K562 (cell line): Measurements from ENCODE around the gene MATK. TPM values are rescaled to one million over a fixed set of nuclear protein-coding genes. Genes with fewer than 3 reads are reported as not detected.

Source experiments
- CBFB ChIP-seq: sonication (generic); formaldehyde crosslinking; IDR thresholded peaks from 2 replicates; pipeline ENCODE4 v1.4.0; 2020; ENCODE audit warnings: mild to moderate bottlenecking, missing genetic modification reagents
- EP300 ChIP-seq: IDR thresholded peaks from 2 replicates; pipeline ENCODE4 v1.6.1; 2012; ENCODE audit warnings: low read length, improper control_type of control experiment
- KLF10 ChIP-seq: fragments of 250-450 bp; sonication (Bioruptor Pico); IDR thresholded peaks from 2 replicates; pipeline ENCODE4 v1.6.1; 2021; ENCODE audit warnings: matching md5 sums
- POU5F1 ChIP-seq: fragments of 150-350 bp; IDR thresholded peaks from 2 replicates; pipeline ENCODE4 v1.6.1; 2014; ENCODE audit warnings: borderline replicate concordance, low read length, low read depth, mild to moderate bottlenecking; ENCODE audit not compliant: partially characterized antibody
- RFX5 ChIP-seq: IDR thresholded peaks from 2 replicates; pipeline ENCODE4 v1.6.1; 2011; ENCODE audit warnings: low read depth, mild to moderate bottlenecking, improper control_type of control experiment, low read length
- RUNX1 ChIP-seq: sonication (generic); IDR thresholded peaks from 2 replicates; pipeline ENCODE4 v1.6.1; 2016; ENCODE audit warnings: antibody characterized with exemption, low read depth
- SIN3B ChIP-seq: fragments of 450-650 bp; IDR thresholded peaks from 2 replicates; pipeline ENCODE4 v1.6.1; 2017; ENCODE audit warnings: low read depth, mild to moderate bottlenecking, moderate library complexity
- SMAD4 ChIP-seq: fragments of 250-450 bp; sonication (Bioruptor Pico); conservative IDR thresholded peaks from 2 replicates; pipeline ENCODE4 v1.8.0; 2021; ENCODE audit warnings: inconsistent platforms, mild to moderate bottlenecking, moderate library complexity
- ZNF583 ChIP-seq: fragments of 250-450 bp; sonication (Bioruptor Pico); IDR thresholded peaks from 2 replicates; pipeline ENCODE4 v1.4.0; 2020
- ZNF584 ChIP-seq: fragments of 200-800 bp; sonication (Bioruptor generic); IDR thresholded peaks from 2 replicates; pipeline ENCODE4 v1.6.1; 2016; ENCODE audit warnings: low read depth, mild to moderate bottlenecking, missing genetic modification characterization, missing compliant biosample characterization
- polyA plus RNA-seq, 8 experiments: library from polyadenylated mRNA; depleted of rRNA in 4 of 8; stranded (reverse) in 5 of 8; unstranded in 3 of 8; fragments of >200 nt; fragmentation: Nextera tagmentation in 2 of 8; fragmentation: Illumina TruSeq in 1 of 8; extraction: Ambion mirVana in 2 of 8; extraction: Trizol in 1 of 8; gene quantifications; 2 replicates each; pipeline versions ENCODE4 v1.2.1 to v1.2.3, GENCODE V29; 2011 to 2014; ENCODE audit warnings: inconsistent platforms in 1 of 8, missing spikeins in 1 of 8
- total RNA-seq, 7 experiments: library from RNA; depleted of rRNA in 6 of 7; stranded (reverse); fragments of >200 nt in 6 of 7; fragmentation: Illumina TruSeq in 2 of 7; extraction: Trizol in 2 of 7; gene quantifications; 2 replicates each; pipeline versions ENCODE4 v1.2.1 to v1.2.3, GENCODE V29; 2011 to 2021; ENCODE audit warnings: low replicate concordance in 1 of 7
- TF ChIP-seq, protein P1 (sequence below): fragments of 450-650 bp; IDR thresholded peaks from 2 replicates; pipeline ENCODE4 v1.7.1; 2018; ENCODE audit warnings: mild to moderate bottlenecking, low read depth; ENCODE audit not compliant: partially characterized antibody
- TF ChIP-seq, protein P2 (sequence below): fragments of 250-450 bp; sonication (Bioruptor Pico); IDR thresholded peaks from 2 replicates; pipeline ENCODE4 v1.9.0; 2021; ENCODE audit warnings: mild to moderate bottlenecking, inconsistent platforms
- TF ChIP-seq, protein P3 (sequence below): IDR thresholded peaks from 2 replicates; pipeline ENCODE4 v1.6.1; 2012; ENCODE audit warnings: low read depth, low read length, improper control_type of control experiment, borderline replicate concordance
- TF ChIP-seq, protein P4 (sequence below), 2 experiments: fragments of 450-650 bp; IDR thresholded peaks; 2 replicates each; pipeline ENCODE4 v1.6.1; 2016
- TF ChIP-seq, protein P5 (sequence below): sonication (generic); formaldehyde crosslinking; IDR thresholded peaks from 2 replicates; pipeline ENCODE4 v1.8.1; 2023; ENCODE audit warnings: mild to moderate bottlenecking, missing genetic modification reagents, moderate library complexity

Gene MATK
- total and polyA plus RNA-seq, 9 of the 15 experiments (the other 6 are each of a cell fraction or from before 2014, with no cell fraction given) = 0.08 to 41.5 (median 21.4) TPM

DNA sequence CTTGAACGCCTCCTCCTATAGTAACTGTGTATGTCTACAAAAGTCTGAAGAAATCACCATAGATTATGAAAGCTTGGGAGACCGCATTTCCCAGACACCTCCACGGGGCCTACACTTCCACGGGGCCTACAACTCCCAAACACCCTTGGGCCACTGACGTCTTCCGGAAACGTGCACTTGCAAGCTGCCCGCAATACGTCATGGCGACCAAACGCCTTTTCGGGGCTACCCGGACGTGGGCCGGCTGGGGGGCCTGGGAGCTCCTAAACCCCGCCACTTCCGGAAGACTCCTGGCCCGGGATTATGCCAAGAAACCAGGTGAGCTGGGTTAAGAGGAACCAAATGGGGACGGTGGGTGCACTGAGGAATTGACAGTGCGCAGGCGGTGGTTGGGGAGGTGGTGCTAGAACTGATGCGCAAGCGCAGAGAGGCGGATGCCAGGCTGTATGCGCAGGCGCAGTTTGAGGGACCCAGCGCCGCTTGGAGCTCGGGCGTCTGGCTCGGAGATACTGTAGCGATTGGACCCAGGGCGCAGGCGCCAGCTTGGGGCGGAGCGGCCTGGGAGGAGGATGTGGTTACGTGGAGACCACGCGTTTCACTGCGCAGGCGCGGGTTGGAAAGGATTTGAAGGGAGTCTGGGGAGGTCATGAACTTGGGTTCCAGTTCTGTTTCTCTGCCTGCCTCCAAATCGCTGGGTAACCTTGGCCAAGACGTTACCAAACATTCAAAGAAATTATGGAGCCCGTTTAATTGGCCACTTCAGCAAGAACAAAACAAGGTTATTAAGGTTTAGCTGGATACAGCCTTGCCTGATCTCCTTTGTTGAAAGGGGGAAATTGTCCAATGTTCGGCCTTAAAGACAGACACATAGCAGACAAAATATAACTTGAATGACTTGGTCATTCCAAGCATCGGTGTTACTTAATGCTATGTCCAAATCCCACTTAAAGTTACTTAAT lies 23.4 kb downstream of the MATK start, which contains the start of gene MRPL54 (continued):
- TF ChIP-seq, protein P1, sequence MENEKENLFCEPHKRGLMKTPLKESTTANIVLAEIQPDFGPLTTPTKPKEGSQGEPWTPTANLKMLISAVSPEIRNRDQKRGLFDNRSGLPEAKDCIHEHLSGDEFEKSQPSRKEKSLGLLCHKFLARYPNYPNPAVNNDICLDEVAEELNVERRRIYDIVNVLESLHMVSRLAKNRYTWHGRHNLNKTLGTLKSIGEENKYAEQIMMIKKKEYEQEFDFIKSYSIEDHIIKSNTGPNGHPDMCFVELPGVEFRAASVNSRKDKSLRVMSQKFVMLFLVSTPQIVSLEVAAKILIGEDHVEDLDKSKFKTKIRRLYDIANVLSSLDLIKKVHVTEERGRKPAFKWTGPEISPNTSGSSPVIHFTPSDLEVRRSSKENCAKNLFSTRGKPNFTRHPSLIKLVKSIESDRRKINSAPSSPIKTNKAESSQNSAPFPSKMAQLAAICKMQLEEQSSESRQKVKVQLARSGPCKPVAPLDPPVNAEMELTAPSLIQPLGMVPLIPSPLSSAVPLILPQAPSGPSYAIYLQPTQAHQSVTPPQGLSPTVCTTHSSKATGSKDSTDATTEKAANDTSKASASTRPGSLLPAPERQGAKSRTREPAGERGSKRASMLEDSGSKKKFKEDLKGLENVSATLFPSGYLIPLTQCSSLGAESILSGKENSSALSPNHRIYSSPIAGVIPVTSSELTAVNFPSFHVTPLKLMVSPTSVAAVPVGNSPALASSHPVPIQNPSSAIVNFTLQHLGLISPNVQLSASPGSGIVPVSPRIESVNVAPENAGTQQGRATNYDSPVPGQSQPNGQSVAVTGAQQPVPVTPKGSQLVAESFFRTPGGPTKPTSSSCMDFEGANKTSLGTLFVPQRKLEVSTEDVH = peak; percentile 83
- TF ChIP-seq ZNF583 (CRISPR knock-in tag) (no peak), RFX5 (no peak; the same call in 1 of the 2 replicates), SIN3B (peak; percentile 64; the same call in 1 of the 2 replicates), SMAD4 (CRISPR knock-in tag) (no peak; the same call in 1 of the 2 replicates), ZNF584 (no peak), RUNX1 (0 out of 2 replicates have a peak, but pooled peaks have one; percentile 10), CBFB (CRISPR knock-in tag) (peak; percentile 83; the same call in 1 of the 2 replicates), POU5F1 (peak; percentile 68), EP300 (peak; percentile 33), KLF10 (CRISPR knock-in tag) (no peak)
- TF ChIP-seq, protein P2, sequence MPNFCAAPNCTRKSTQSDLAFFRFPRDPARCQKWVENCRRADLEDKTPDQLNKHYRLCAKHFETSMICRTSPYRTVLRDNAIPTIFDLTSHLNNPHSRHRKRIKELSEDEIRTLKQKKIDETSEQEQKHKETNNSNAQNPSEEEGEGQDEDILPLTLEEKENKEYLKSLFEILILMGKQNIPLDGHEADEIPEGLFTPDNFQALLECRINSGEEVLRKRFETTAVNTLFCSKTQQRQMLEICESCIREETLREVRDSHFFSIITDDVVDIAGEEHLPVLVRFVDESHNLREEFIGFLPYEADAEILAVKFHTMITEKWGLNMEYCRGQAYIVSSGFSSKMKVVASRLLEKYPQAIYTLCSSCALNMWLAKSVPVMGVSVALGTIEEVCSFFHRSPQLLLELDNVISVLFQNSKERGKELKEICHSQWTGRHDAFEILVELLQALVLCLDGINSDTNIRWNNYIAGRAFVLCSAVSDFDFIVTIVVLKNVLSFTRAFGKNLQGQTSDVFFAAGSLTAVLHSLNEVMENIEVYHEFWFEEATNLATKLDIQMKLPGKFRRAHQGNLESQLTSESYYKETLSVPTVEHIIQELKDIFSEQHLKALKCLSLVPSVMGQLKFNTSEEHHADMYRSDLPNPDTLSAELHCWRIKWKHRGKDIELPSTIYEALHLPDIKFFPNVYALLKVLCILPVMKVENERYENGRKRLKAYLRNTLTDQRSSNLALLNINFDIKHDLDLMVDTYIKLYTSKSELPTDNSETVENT (CRISPR knock-in tag) = peak; percentile 65; the same call in 1 of the 2 replicates
- TF ChIP-seq, protein P3, sequence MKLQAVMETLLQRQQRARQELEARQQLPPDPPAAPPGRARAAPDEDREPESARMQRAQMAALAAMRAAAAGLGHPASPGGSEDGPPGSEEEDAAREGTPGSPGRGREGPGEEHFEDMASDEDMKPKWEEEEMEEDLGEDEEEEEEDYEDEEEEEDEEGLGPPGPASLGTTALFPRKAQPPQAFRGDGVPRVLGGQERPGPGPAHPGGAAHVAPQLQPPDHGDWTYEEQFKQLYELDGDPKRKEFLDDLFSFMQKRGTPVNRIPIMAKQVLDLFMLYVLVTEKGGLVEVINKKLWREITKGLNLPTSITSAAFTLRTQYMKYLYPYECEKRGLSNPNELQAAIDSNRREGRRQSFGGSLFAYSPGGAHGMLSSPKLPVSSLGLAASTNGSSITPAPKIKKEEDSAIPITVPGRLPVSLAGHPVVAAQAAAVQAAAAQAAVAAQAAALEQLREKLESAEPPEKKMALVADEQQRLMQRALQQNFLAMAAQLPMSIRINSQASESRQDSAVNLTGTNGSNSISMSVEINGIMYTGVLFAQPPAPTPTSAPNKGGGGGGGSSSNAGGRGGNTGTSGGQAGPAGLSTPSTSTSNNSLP = 0 out of 2 replicates have a peak, but pooled peaks have one; percentile 11
- TF ChIP-seq, protein P4, sequence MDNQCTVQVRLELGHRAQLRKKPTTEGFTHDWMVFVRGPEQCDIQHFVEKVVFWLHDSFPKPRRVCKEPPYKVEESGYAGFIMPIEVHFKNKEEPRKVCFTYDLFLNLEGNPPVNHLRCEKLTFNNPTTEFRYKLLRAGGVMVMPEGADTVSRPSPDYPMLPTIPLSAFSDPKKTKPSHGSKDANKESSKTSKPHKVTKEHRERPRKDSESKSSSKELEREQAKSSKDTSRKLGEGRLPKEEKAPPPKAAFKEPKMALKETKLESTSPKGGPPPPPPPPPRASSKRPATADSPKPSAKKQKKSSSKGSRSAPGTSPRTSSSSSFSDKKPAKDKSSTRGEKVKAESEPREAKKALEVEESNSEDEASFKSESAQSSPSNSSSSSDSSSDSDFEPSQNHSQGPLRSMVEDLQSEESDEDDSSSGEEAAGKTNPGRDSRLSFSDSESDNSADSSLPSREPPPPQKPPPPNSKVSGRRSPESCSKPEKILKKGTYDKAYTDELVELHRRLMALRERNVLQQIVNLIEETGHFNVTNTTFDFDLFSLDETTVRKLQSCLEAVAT (IDR thresholded peaks at IDR 0.05) = peak in 1 of 2 experiments; percentile 34; a peak in 1 of 4 replicates
- TF ChIP-seq, protein P5, sequence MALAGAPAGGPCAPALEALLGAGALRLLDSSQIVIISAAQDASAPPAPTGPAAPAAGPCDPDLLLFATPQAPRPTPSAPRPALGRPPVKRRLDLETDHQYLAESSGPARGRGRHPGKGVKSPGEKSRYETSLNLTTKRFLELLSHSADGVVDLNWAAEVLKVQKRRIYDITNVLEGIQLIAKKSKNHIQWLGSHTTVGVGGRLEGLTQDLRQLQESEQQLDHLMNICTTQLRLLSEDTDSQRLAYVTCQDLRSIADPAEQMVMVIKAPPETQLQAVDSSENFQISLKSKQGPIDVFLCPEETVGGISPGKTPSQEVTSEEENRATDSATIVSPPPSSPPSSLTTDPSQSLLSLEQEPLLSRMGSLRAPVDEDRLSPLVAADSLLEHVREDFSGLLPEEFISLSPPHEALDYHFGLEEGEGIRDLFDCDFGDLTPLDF = 0 out of 2 replicates have a peak, but pooled peaks have one; percentile 6
